Measurements from ENCODE around the gene TRIM59.

Gene TRIM59

GRCh38 chr3:160451602-160452001 lies 2.0 kb upstream of the TRIM59 start:
- no peak for DNase-seq (ENCODE audit: low read depth)
- TF ChIP-seq CTCF (IDR thresholded peaks at IDR 0.05; ENCODE audit: insufficient read depth, low read depth, low read length, missing control alignments) = no peak
- H3K4me3 ChIP-seq (ENCODE audit: low read depth, low read length) = no peak overlapping the region

GRCh38 chr3:160450846-160451245 lies 1.3 kb upstream of the TRIM59 start:
- H3K4me3 ChIP-seq (ENCODE audit: low read depth, low read length) = peak overlapping the region; percentile 73
- TF ChIP-seq CTCF (IDR thresholded peaks at IDR 0.05; ENCODE audit: insufficient read depth, low read depth, low read length, missing control alignments) = no peak
- DNase-seq (ENCODE audit: low read depth) = no peak

- DNase-seq (ENCODE audit: low read depth) = peak; percentile 83
- H3K4me3 ChIP-seq (ENCODE audit: low read depth, low read length) = peak overlapping the region; percentile 86
- TF ChIP-seq CTCF (IDR thresholded peaks at IDR 0.05; ENCODE audit: insufficient read depth, low read depth, low read length, missing control alignments) = no peak
Observed at GRCh38 chr3:160448845-160449635, 546 bp downstream of the TRIM59 start.

- TF ChIP-seq CTCF (IDR thresholded peaks at IDR 0.05; ENCODE audit: insufficient read depth, low read depth, low read length, missing control alignments) = no peak
- peak overlapping the region; percentile 86 for H3K4me3 ChIP-seq (ENCODE audit: low read depth, low read length)
- DNase-seq (ENCODE audit: low read depth) = no peak
Observed at GRCh38 chr3:160447544-160447943, 2.0 kb downstream of the TRIM59 start.

- no peak for TF ChIP-seq CTCF (IDR thresholded peaks at IDR 0.05; ENCODE audit: insufficient read depth, low read depth, low read length, missing control alignments)
- no peak for DNase-seq (ENCODE audit: low read depth)
- no peak overlapping the region for H3K4me3 ChIP-seq (ENCODE audit: low read depth, low read length)
Observed at GRCh38 chr3:160446522-160447056, 3.0 kb downstream of the TRIM59 start.

GRCh38 chr3:160445854-160446253 lies 3.7 kb downstream of the TRIM59 start:
- TF ChIP-seq CTCF (IDR thresholded peaks at IDR 0.05; ENCODE audit: insufficient read depth, low read depth, low read length, missing control alignments) = no peak
- no peak for DNase-seq (ENCODE audit: low read depth)
- H3K4me3 ChIP-seq (ENCODE audit: low read depth, low read length) = no peak overlapping the region

All from GM12865 (cell line).